ENCODE results near the gene P2RY14.
A peak's percentile ranks its signal among the peaks of the same experiment; 100 is the strongest.
"Not testable (repeated sequence)": the region's sequence is repeated elsewhere in the genome, so short reads cannot be mapped to it uniquely, and the experiment has no call there.

P2RY14 gene

DNA sequence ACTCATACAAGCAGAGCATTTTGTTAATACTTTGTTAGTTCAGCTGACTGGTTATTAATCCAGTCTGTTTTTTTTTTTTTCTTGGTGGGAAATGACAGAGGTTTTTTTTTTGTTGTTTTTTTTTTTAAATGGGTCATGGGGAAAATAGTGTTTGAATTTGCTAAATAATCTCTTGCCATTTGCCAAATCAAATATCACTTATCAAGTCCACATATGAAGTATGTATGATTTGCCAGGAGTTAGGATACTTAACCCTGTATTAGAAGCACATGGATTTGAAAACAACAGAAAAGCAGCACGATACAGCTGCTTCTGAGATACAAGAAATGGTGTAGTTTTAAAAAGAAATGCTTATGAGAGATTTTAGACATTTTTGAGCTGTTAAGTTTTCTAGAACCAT is 21.6 kb downstream of the P2RY14 start:
- DNase-seq = no peak

DNA sequence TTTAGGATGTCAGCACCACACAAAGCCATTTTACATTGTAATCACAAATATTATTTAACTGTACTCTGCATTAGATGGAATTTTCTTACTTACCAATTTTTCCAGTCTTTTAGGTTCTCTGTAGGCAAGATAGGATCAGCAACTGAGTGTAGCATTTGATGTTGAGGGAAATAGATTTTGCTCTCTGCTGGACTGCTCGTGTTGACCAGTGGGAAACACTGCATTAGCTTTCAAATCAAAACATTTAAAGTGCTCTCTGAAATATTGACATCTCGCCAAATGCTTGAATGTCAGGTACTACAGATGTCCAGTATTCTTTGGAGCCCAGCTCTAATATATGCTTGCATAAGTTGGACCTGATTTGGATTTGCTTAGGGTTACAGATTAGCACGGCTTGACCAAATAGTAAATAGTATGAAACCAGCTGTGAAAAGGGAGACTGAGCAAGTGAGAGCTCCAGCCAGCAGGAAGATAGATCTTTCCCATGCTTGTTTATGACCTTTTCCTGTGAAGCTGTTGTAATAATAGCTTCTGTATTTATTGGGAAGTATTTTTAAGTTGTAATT is 29.5 kb downstream of the P2RY14 start:
- DNase-seq = no peak

DNA sequence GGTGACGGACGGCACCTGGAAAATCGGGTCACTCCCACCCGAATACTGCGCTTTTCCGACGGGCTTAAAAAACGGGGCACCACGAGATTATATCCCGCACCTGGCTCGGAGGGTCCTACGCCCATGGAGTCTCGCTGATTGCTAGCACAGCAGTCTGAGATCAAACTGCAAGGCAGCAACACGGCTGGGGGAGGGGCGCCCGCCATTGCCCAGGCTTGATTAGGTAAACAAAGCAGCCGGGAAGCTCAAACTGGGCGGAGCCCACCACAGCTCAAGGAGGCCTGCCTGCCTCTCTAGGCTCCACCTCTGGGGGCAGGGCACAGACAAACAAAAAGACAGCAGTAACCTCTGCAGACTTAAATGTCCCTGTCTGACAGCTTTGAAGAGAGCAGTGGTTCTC is 36.3 kb downstream of the P2RY14 start:
- not testable (repeated sequence) for DNase-seq

- DNase-seq = no peak
Measured at GRCh38 chr3:151236736-151237135, 41.6 kb downstream of the P2RY14 start.

DNA sequence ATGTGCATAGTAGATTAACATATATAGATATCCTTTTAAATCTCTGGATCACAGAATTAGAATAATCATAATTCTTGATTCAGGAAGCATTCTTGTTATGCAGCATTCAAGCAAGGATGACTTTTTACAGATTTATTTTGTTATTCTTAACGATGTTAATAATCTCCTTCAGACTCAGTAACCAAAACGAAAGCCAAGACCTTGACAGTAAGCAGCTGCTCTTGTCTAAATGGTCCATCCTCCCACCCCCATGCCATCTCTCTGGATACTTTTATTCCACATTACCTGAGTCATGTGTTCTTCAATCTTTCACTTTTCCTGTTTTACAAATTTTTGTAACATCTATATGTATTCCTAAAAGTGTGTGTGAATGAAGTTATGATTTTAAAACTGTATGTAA is 42.0 kb downstream of the P2RY14 start:
- no peak for DNase-seq

DNA sequence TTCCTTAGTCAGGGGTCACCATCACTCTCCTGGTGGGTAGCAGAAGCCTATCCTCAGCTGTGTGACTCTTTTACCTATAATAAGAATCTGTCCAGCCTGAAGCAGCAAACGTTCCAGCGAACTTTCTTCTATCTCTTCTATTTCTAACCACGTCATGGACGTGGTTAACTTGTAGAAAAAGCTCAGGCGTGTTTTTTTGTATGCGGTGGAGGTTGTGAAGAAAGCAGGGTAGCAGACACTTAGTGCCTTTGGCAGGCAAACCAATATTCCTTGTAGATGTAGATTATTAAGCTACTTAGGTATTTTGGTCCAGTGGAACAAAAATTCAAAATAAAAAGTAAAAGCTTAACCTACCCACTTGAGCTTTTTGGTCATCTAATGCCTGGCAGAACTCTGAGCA is 43.5 kb downstream of the P2RY14 start:
- DNase-seq = no peak

- no peak for DNase-seq
Measured at GRCh38 chr3:151232991-151233390, 45.4 kb downstream of the P2RY14 start.

- not testable (repeated sequence) for DNase-seq
Measured at GRCh38 chr3:151232403-151232802, 45.9 kb downstream of the P2RY14 start.

DNA sequence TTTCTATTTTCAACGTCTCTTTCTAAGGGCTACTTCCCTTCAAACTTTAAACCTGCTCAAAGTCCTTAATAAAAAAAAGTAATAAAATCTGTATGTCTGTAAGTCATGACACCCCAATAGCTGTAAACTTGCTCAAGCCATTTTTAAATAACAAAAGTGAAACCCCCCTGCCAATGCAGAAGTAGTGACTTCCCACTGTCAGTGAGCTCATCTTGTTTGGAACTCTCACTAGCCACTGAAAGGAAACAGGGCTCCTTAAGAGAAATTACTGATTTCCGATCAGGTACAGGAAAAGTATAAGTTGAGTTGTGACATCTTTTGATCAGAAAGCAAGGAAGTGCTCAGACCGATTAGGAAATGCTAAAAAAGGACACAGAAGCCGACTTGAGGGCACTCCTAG is 47.7 kb downstream of the P2RY14 start:
- DNase-seq = no peak

DNA sequence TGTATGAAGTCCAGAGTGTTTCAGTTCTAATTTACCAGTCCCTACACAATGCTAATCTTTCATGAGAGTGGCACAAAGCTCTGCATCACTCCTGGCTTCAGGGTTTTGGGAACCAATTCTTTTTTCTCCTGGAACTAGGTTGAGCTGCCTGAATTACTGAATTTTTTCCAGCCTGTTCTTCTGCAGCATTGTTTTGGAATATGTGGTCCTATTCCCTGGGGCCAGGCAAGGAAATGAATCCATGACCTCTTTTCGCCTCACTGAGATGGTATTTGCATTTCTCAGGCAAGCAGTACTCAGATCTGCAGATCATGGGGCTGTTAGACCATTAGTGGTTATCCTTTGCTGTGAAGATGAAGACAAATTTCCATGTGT is 49.7 kb downstream of the P2RY14 start:
- peak; percentile 65 for DNase-seq

GRCh38 chr3:151227807-151228665 is 50.3 kb downstream of the P2RY14 start:
- DNase-seq = peak; percentile 95

GRCh38 chr3:151227266-151227806 is 51.0 kb downstream of the P2RY14 start:
- DNase-seq = no peak

- no peak for DNase-seq
Measured at GRCh38 chr3:151226825-151227224, 51.5 kb downstream of the P2RY14 start.

DNA sequence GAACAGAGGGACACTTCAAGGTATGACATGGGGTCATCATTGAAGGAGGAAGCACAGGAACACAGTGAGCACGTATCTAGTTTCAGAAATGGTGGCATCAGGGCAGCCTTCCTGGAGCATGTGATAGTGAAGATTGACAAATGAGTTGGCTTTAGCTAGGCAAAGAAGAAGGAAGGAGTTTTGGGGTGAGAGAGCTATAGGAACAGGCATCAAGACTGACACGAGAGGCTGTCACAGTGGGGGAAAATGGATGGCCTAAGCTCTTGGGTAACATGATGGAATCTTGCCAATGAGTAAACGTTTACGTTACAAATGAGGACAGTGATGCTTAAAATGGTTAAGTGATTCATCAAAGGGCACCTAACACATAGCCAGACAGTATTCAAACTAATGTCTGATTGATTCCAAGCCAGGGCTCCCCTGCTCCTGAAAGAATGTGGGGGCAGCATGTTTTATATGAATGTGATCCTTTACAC is 52.2 kb downstream of the P2RY14 start:
- DNase-seq = no peak

DNA sequence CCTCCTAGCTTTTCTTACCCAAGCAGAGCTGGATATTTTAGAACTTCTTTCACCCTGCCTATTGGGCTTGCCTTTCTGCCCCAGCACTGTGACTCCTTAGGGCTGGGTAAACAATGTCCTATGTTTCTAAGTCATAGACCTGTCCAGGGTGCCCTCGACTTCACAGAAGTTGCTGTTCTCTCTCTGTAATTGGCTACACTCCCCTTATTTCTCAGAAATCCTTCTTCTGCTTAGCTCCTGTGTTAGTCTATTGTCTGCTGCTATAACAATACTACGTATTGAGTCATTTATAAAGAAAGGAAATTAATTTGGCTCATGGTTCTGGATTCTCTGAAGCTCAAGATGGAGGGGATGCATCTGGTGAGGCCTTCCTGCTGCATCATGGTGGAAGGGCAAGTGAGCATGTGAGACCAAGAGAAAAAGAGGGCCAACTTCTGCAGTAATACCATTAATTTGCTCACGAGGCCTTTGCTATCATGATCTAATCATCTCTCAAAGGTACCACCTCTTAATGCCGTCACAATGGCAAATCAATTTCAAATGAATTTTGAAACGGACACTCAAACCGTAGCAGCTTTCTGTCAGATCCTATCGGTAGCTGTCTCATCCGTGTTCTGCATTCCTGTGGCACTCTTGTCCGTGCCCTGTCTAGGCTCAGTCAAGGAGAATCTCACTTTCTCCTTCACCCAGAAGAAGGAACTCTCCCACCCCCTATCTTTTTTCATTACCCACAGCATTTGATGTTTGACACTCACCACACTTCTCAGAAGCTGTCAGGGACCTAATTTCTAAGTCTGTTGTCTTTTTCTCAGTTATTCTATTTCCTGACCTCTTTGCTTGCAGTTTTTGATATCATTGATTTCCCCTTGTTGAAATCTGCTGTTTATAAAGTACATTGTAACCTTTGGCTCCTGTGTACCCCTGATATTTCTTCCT is 53.0 kb downstream of the P2RY14 start:
- DNase-seq = no peak

GRCh38 chr3:151224268-151224866 is 54.0 kb downstream of the P2RY14 start:
- DNase-seq = no peak

GRCh38 chr3:151219056-151219455 is 59.3 kb downstream of the P2RY14 start:
- peak; percentile 14 for DNase-seq

GRCh38 chr3:151218136-151218535 is 60.2 kb downstream of the P2RY14 start:
- no peak for DNase-seq

DNA sequence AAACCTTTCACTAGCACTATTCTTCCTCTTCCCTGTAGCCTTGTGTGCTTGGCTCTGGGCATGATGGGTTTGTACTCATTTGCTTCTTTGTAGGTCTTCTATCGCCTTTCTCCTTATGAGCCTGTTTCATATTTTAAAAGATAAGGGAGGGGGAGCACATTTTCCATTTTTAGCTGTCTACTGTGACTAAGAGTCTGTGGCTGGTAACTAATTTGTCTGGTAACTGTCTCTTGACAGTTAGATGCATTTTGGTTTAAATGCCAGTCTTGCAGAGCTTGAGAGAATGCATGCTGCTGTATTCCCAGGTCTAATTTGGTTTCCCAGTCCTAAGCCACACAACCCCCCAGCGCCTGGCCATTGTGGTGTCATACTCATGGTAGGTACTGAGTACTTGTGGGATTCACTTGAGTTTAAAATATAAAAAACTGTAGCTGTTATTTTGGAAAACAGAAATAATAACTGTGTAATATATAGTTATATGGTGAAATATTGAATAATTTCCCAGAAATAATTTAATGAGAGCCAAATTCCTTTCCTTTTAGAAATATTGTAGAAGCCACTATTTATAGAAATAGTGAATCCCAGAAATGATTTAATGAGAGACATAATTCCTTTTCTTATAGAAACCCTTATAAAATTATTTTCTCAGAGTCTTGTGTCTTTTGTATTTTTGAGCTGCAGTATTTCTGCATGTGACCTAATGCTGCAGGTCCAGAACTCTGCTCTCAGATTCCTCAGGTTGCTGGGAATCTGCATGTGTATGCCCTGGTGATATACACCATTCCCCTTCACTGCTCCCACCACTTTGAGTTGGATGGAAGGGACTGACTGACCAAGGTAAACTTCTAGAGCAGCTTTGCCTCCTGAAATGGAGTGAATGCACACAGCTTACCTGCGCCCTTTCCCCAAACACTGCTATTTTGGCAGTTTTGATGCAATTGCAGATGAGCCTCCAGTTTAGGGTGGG is 61.4 kb downstream of the P2RY14 start:
- no peak for DNase-seq

GRCh38 chr3:151214459-151214858 is 63.9 kb downstream of the P2RY14 start:
- no peak for DNase-seq

DNA sequence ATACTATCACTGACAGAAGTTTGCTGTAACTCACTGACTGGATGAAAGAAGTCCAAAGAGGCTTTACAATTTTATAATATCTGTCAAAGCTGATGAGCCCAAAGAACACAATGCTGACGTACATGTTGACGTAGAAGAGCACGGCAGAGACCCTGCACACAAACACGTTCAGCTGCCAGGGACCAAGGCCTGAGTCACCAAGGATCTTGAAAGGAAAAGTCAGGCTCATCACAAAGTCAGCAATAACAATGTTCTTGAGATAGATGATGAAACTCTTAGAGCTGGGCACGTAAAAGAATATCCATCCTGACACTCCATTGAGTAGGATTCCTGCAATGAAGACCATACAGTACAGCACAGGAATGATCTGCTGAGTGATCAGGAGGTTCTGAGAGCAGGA is 64.5 kb downstream of the P2RY14 start:
- no peak for DNase-seq
